HuH-7.5 (cell line): ENCODE measurements around the gene SALL4.
A peak's percentile ranks its signal among the peaks of the same experiment; 100 is the strongest.
"Not testable (repeated sequence)": the region's sequence is repeated elsewhere in the genome, so short reads cannot be mapped to it uniquely, and the experiment has no call there.

Experiments used
- DNase-seq: peaks from one replicate; pipeline ENCODE4 v3.0.0; 2011; ENCODE audit warnings: low spot score

SALL4 gene

DNA sequence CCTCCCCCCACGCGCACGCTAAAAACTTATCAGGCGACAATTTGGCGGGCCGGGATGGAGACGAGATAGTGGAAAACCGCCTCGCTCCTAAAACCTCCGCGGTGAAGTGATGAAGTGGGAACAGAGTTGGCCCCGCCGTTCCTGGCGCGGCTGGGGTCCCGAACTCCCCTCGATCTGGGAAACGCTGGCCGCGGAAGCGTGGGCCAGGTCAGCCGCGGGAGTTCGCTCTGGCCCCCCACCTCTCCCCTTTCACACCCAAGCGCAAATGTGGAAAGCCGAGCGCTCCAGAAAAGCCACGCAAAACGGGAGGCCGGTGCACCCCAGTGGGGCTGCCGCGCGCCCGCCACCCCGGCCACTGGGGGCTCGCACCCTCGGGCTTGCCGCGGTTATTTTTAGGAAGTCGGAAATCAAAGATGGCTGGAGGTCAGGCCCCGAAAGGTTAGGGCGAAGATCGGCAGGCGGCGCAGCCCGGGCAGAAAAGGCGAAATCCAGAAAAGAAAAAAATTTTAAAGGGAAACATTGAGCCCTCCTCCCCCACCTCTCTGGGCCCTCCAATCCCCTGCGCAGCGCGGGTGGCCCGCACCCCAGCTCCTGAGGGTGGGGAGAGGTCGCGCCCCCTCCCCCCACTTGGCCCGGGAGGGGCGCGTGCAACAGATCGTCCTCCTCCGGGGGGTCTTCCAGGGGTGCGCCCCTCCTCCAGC, 1.0 kb downstream of the SALL4 start:
- DNase-seq: peak; percentile 72

DNA sequence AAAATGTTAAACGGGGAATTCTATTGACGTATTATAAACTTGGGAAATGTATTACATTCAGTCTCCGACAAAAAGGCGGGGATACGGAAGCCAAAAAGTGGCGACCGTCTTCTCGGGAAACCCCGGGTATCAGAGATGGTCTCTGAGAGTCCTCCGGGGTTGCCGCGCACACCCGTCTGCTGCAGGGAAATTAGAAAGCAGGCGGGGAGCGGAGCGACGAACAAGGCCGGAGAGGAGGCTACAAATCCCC, 1.5 kb downstream of the SALL4 start:
- no peak for DNase-seq

DNA sequence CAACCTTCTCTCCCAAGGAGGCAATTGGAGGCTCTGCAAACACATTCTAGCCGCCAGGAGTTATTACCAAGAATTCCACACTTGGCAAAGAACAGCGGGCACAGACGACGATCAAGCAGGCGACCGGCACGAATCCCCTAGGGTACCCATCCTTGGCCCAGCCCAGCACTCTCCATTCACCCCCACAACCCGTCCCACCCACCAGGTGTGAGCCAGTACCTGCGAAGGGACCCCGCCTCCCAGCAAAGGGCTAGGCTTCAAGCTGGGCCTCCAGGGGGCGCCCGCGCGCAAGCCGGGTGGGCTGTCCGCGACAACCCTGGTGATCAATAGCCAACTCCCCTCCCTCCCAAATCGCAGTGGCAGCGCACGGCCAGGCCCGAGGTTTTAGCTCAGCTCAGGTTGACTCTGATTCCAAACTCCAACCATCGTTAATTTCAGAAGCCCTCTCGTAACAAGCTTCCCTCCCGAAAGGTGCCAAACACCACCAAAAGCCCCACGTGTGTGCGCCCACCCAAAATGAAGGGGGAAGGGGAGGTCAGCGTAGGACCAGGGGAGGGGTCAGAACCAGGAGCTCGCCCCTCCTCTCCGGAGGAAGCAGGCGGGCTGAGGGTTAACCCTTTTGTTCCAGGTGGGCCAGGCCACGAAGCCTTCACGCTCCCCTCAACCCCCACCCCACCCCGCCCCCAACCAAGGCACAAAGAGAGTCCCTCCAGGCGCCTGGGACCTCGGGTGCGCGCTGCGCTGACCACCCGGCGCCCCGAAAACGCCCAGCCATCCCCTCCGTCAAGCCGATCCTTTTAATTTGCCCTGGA, 2.1 kb downstream of the SALL4 start:
- peak; percentile 99 for DNase-seq

DNA sequence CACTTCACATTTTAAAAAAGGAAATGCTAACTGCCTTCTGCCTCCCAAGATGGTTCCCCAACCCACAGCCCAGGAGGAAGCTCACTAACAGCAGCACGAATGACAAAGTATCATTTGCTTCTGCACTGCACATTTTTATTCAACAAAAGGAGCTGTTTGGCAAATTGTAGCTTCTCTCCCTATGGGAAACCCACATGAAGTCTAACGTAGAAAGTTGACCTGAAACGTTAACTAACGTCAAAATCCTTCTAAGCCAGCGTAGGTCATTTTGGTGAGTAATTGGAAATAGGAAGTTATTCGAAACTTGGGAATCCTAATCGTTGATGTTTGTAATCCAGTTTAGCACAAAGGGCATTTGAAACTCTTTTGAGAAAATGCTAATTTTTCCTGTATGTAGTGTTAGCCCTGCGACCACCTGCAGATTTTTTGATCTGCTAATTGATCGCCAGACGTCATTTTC, 2.9 kb downstream of the SALL4 start:
- no peak for DNase-seq

DNA sequence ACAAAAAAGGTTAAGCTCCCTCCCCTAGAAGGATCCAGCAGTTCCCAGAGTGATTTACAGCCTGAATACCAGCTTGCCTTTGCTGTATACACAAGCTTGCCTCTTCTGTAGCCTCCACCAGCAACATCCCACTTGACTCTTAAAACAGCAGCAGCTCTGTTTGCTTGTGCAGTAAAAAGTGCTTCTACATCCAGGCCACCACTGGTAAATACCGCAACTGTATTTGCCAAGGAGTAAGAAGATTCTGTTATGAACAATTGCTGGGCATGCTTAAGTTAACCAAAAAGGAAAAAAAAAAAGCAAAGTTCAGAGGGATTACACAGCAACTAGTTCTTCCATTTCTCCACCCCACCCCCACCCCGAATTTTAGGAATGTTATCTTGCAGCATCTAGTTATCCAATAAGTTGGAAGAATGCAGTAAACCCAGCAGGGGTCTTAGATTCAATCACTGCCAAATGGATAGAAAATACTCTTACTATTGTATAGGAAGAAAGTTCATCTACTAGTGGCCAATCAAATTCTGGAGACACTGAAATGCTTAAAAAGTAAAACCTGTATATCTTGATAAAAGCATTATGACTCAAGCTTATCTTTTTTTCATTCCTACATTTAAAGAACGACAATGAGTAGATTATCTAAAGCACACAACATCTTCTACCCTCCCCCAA, 4.8 kb downstream of the SALL4 start:
- DNase-seq: peak; percentile 48

DNA sequence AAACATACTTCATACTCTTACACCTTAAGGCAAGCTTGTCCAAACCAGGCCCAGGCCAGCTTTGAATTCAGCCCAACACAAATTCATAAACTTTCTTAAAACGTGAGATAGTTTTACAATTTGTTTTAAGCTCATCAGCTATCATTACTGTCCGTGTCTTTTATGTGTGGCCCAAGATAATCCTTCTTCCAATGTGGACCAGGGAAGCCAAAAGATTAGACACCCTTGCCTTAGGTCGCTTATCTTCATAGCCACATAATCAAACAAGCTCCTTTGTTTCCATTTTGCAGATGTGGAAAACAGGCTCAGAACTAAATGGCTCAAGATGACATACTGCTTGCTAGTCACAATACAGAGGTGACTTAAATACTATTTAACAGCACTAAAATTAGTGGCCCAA, 6.0 kb downstream of the SALL4 start:
- no peak for DNase-seq

DNA sequence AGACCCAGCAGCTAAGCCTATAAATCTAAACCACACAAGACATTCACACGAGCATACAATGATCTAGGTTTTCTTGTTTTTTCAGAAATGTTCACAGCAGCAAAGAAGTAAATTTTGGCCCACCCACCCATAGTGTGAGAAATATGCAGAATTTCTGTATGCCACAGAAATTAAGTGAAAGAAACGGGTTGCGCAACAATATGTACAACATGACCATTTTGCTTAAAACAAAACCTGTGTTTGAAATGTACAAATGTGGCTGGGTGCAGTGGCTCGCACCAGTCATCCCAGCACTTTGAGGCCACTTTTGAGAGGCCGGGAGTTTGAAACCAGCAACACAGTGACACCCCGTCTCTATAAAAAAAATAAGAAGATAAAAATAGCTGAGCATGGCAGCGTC, 9.4 kb downstream of the SALL4 start:
- DNase-seq: no peak

DNA sequence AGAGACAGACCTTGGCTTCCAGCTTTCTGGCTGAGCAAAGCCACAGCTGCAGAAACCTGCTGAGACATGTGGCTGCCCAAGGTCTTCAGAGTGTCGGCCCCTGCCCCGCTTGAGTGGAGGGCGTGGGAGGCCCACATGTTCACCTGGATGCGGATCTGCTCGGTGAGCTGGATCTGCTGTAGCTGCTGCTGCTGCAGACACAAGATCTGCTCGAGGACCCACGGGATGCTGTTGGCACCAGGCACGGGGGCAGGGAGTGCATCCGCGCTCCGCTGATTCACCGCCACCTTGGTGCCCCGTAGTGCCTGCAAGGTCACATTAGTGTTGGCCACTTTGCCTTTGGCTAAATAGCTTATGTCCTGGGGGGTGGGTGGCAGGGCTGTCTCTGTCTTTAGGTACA, 10.7 kb downstream of the SALL4 start:
- no peak for DNase-seq

DNA sequence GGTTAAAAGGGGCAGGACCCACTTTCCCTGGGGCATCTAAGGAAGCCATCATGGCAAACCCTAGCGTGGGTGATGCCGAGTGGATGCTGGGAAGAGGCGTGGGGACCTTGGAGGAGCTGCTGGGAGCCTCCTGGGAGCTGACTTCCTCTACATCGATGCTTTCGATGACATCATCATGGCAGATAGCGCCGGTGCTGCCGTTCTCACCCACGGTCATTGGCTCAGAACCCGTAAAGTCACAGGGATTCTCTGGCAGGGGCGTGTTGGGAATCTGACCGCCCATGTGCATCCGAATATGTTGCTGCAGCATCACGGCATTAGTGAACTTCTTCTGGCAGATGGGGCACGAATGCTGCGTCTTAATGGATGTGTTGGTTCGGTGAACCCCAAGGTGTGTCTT, 12.1 kb downstream of the SALL4 start:
- no peak for DNase-seq

DNA sequence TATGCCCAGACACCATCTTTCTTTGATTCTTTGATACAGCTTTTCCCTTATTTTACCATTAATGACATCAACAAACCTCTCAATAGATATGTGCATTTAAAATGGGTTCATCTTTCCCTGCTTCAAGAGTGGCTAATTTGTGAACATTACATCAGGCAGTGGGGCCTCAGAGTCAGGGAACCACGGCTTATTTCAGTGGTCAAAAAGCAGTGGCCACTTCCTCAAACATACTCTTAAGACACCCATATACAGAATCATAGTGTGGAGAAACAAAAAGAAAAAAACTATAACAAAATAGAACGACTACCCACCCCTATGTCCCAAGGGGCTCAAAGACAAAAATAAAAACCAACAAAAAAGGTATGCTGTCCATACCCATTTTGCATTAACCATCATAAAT, 12.9 kb downstream of the SALL4 start:
- no peak for DNase-seq

DNA sequence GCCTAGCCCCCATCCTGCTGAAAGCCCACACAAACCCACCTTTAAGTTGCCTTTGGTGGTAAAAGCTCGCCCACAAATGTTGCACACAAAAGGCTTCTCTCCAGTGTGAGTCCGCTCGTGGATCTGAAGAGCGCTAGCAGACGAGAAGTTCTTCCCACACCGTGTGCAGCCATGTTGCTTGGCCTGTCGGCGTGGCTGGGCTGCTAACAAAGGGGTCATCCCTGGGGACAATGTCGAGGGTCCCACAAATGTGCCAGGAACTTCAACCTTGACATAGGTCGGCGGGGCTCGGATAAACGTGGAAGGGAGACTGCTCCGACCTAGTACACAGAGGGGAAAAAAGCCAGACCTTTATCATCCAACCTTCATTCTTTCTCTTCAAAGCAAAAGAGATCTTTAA, 13.5 kb downstream of the SALL4 start:
- DNase-seq: no peak

DNA sequence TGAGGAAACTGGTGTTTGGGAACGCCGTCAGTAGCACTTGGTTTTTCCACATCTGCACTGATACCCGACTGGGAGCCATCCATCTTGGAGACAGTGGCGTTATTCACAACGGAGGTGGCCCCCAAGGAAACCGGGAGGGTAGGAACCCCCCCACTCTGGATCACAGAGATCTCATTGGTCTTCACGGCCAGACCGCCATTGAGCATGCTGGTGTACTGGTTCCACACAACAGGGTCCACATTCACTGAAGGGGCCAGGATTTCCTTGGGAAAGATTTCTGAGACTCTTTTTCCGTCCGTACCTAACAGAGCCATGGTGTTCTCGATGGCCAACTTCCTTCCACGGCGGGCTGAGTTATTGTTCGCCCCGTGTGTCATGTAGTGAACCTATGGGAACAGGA, 18.0 kb downstream of the SALL4 start:
- DNase-seq: no peak

DNA sequence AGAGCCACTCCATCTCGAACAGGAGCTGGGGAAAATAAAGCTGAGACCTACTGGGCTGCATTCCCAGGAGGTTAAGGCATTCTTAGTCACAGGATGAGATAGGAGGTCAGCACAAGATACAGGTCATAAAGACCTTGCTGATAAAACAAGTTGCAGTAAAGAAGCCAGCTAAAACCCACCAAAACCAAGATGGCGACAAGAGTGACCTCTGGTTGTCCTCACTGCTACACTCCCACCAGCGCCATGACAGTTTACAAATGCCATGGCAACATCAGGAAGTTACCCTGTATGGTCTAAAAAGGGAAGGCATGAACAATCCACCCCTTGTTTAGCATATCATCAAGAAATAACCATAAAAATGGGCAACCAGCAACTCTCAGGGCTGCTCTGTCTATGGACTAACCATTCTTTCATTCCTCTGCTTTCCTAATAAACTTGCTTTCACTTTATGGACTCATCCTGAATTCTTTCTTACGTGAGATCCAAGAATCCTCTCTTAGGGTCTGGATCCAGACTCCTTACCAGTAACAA, 24.0 kb downstream of the SALL4 start:
- DNase-seq: not testable (repeated sequence)

DNA sequence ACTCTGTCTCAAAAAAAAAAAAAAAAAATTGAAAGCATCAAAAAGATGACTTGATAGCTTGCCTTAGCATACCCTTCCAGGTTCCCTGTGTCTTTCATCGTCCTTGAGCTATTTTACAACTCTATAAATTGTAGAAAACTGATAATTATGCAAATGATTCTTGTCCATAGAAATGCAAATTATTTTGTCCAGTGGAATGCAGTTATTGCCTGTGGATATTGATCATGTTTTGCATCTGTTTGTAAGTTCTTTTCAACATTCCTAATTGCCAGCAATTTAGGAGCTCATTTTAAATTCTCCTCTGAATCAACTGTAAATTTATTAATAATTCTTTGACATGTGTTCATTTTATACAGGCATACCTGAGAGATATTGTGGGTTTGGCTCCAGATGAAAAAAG, 27.1 kb downstream of the SALL4 start:
- DNase-seq: no peak

DNA sequence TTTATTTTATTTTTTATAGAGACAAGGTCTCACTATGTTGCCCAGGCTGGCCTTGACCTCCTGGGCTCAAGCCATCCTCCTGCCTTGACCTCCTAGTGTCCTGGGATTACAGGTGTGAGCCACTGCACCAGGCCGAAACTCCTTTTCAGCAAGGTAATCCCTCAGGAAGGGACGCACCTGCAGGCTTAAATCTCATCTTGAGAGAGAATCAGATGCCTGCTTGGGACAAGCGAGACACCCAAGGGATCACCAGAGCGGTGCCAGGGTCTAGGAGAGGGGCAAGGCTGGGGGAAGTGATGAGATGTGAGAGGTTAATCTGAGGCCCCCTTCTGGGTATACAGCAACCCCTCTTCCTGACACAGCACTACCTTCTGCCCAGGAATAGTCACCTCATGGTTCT, 30.1 kb downstream of the SALL4 start:
- no peak for DNase-seq

DNA sequence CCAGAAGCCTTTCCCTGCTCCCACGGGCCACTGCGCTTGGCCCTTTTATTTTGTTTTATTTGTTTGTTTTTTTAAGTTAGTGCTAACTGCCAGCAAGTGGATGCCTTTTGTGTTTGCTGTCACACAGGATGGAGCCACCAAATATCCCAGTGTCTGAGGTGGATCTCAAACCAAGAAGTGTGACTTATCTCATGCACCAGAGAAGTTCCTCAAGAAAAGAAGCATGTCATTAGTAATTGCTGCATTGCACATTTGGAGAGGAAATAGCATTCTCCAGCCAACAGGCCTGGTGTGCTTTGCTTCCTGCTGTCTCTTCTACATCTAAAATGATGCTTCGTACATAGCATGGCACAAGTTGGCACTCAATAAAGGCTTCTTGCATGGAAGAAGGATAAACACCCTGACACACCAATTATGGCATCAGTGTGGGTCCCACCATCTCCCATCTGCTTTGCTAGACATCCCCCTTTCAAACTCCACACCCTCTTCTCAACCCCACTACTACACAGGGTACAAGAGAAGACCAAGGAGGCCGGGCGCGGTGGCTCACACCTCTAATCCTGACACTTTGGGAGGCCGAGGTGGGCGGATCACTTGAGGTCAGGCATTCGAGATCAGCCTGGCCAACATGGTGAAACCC, 32.2 kb downstream of the SALL4 start:
- no peak for DNase-seq

DNA sequence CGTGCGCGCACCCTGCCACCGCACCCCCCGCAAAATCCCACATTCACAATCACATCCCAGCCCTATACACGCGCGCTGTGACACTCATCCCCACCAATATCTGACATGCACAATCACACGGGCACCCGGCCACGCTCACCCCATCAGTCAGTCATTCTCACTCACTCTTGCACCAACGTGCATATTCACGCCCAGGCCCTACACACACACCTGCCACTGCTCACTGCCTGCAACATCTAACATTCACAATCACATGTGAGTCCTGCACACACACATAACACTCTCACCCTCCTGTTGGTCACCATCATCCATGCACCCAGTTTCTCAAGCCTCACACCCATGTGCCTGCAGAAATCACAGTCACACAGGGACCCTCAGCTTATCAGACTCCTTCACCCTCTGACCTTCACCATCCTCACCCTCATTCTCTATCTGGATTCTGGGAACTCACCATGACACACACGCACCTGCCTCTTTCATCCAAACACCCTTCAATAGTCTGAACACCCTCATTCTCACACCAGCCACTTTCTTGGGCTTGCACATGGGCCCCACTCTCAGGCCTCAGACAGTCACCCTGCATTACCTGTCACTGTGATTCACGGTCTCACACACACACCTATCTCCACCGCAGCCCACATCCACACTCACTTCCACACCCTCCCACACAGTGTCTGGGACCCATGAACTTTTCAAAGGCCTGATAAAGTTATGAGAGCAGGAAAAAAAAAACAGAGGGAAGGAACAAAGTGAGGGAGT, 33.4 kb downstream of the SALL4 start:
- peak; percentile 48 for DNase-seq

DNA sequence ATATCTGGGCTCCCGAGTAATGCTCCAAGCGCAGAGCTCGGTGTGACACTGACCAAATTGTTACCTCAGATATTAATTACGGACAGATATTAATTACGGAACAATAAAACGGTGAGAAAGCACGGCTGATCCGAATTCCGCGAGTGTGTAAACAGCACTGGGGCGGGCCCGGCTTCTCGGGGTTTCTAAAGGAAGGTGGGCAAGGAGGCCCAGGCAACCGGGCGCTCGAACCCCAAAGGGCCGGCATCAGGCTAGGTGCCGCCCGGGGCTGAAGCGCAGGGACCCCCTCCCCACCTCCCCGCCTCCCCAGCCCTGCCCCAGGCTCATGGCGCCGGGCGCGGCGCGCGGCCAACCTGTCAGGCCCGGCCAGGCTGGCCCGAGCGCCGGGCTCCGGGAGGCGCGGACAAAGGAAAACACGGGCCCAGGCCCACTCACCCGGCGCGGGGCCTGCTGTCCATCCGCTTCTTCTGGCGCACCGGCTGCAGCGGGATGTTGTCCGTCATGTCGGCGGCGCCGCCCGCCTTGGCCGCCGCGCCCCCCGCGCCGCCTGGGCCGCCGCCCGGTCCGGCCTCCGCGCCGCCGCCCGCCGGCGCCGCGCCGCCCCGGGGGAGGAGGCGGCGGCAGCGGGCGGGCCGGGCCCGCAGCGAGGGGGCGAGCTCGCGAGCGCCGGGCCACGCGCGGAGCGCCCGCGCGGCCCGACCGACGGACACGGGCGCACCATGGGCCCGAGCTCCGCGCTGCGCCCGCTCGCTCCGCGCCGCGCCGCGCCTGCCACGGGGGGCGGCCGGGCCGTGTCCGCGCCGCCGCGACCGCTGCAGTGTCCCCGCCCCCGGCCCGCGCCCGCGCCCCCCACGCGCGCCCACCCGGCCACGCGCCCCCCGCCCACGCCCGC, 34.2 kb downstream of the SALL4 start, which contains the start of gene ATP9A:
Gene ATP9A (minus strand): TSS at position 524 of the 892 bp plus-strand sequence. CDS start 21 bp downstream, at position 503.
- DNase-seq: peak; percentile 60

DNA sequence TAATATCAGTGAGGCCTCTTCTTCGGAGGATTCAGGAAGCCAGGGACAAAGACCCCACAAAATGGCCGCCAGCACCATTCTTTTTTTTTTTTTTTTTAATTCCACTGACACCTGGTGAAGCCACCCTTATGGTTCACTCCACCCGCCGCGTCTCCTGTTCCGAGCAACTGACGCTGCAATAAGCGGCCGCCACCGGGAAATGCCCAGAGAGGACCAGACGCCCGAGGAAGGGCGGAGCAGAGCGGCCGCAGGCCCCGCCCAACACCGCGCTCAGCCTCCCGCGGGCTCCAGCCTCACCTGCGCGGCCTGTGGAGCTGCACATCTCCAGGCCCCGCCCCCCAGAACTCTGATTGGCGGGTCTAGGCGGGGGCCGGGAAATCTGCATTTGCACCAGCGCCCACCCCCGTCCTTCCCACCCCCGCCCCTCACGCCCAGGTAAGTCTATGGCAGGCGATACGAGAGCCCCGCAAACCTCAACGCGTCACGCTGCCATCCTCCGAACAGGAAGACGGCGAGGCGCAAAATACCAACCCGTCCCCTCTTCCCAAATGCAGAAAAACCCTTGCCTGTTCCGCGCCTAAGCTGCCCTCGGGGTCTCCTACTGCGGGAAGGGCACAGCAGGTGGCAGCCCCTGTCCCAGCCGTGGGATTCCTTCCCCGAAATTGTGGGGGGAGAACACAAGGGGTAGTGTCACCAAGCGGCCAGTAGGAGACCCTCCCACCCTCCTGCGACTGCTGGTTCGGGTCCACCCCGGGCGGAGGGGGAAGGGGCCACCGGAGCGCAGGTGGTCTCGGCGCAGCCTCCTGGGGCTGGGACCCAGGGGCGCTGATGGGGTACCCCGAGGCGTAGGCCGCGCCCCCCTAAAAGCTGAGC, 35.1 kb downstream of the SALL4 start:
- peak; percentile 94 for DNase-seq

DNA sequence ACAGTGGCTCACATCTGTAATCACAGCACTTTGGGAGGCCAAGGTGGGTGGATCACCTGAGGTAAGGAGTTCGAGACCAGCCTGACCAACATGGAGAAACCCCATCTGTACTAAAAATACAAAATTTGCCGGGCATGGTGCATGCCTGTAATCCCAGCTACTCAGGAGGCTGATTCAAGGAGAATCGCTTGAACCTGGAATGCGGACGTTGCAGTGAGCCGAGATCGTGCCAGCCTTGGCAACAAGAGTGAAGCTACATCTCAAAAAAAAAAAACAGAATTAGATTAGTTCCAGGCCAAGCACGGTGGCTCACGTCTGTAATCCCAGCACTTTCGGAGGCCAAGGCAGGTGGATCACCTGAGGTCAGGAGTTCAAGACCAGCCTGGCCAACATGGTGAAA, 36.9 kb downstream of the SALL4 start:
- DNase-seq: not testable (repeated sequence)
